ENCODE results near the gene MACIR. TPM values are rescaled to one million over a fixed set of nuclear protein-coding genes. Genes with fewer than 3 reads are reported as not detected.

MACIR gene
- total RNA-seq, 1 experiment from 2014 or later, result 4.1 TPM

DNA sequence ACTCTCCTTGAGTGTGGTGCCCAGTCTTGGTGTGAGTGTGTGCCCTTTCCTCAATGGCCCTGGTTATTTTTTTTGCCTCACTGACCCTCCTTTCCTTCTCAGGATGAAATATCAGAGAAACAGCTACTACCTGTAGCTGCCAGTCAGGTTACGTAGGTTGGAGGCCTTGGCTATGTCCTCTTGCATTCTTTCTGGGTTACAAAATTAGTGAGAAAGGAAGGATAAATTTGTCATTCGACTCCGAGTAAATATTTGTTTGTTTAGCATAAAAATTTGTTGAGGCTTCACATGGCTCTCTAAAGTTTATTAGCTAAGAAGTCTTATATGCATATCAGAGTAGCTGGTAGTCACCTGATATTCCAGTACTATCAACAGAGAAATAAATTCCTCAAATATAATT lies 15.4 kb downstream of the MACIR start:
- H3K27me3 Mint-ChIP-seq (ENCODE audit: insufficient read depth, unreplicated experiment), result no peaks in the 10 kb centered on the region
- CTCF ChIA-PET, result interaction anchor here (0.5 kb wide), 1 partner anchor 15 kb away, joined by 4 read pairs; the partner anchor contains the start of gene MACIR
- POLR2A ChIA-PET, result no interaction called here
- H3K9me3 Mint-ChIP-seq (ENCODE audit: unreplicated experiment), result no peaks in the 10 kb centered on the region
- Histone ChIP-seq H3K4me1 (peaks cover 4% of the 10 kb centered on the region; the same call in 1 of the 2 replicates), H3K9me3 (no peaks in the 10 kb centered on the region), H3K4me3 (ENCODE audit: low read depth, low read length) (no peak overlapping the region), H3K36me3 (ENCODE audit: control insufficient read depth, insufficient read depth, low read length) (no peaks in the 10 kb centered on the region), H3K27me3 (replicated peaks; ENCODE audit: control insufficient read depth, insufficient read depth, low read length) (no peaks in the 10 kb centered on the region)
- no peak overlapping the region for H3K27ac Mint-ChIP-seq (ENCODE audit: unreplicated experiment)
- DNase-seq, result no peak
- TF ChIP-seq CTCF (IDR thresholded peaks at IDR 0.05; ENCODE audit: insufficient read depth in 1 of 2, low read depth in 1 of 2, low read length in 1 of 2, severe bottlenecking in 1 of 2, unreplicated experiment in 1 of 2), result no peak
- H3K4me1 Mint-ChIP-seq (ENCODE audit: low read depth, unreplicated experiment), result no peaks in the 10 kb centered on the region
- intact Hi-C loops (cut with micrococcal nuclease; ENCODE audit: unreplicated experiment), result no loop called here
- no TSS peak for BruUV-seq (replicated peaks)
- no peak overlapping the region for H3K4me3 Mint-ChIP-seq (ENCODE audit: unreplicated experiment)
- H3K36me3 Mint-ChIP-seq (ENCODE audit: insufficient read depth, unreplicated experiment), result no peaks in the 10 kb centered on the region

- Mint-ChIP-seq H3K4me3 (ENCODE audit: unreplicated experiment) (no peak overlapping the region), H3K27me3 (ENCODE audit: insufficient read depth, unreplicated experiment) (no peaks in the 10 kb centered on the region), H3K4me1 (ENCODE audit: low read depth, unreplicated experiment) (no peaks in the 10 kb centered on the region), H3K27ac (ENCODE audit: unreplicated experiment) (no peak overlapping the region), H3K36me3 (ENCODE audit: insufficient read depth, unreplicated experiment) (peaks cover 6% of the 10 kb centered on the region), H3K9me3 (ENCODE audit: unreplicated experiment) (no peaks in the 10 kb centered on the region)
- peaks cover 4% of the 10 kb centered on the region; the same call in 1 of the 2 replicates for H3K4me1 ChIP-seq
- no TSS peak for BruUV-seq (replicated peaks)
- POLR2A ChIA-PET, result no interaction called here
- no peak overlapping the region for H3K4me3 ChIP-seq (ENCODE audit: low read depth, low read length)
- no peak for TF ChIP-seq CTCF (IDR thresholded peaks at IDR 0.05; ENCODE audit: insufficient read depth in 1 of 2, low read depth in 1 of 2, low read length in 1 of 2, severe bottlenecking in 1 of 2, unreplicated experiment in 1 of 2)
- H3K36me3 ChIP-seq (ENCODE audit: control insufficient read depth, insufficient read depth, low read length), result no peaks in the 10 kb centered on the region
- no peaks in the 10 kb centered on the region for H3K9me3 ChIP-seq
- no peak for DNase-seq
- intact Hi-C loops (cut with micrococcal nuclease; ENCODE audit: unreplicated experiment), result no loop called here
- H3K27me3 ChIP-seq (replicated peaks; ENCODE audit: control insufficient read depth, insufficient read depth, low read length), result no peaks in the 10 kb centered on the region
- CTCF ChIA-PET, result no interaction called here
Observed at GRCh38 chr5:103275851-103276250, 17.3 kb downstream of the MACIR start.

GRCh38 chr5:103280967-103281366 lies 22.4 kb downstream of the MACIR start:
- TF ChIP-seq CTCF (IDR thresholded peaks at IDR 0.05; ENCODE audit: insufficient read depth in 1 of 2, low read depth in 1 of 2, low read length in 1 of 2, severe bottlenecking in 1 of 2, unreplicated experiment in 1 of 2), result no peak
- no peak for DNase-seq
- Histone ChIP-seq H3K9me3 (no peaks in the 10 kb centered on the region), H3K27me3 (replicated peaks; ENCODE audit: control insufficient read depth, insufficient read depth, low read length) (no peaks in the 10 kb centered on the region), H3K36me3 (ENCODE audit: control insufficient read depth, insufficient read depth, low read length) (no peaks in the 10 kb centered on the region), H3K4me1 (no peaks in the 10 kb centered on the region), H3K4me3 (ENCODE audit: low read depth, low read length) (no peak overlapping the region)
- Mint-ChIP-seq H3K27me3 (ENCODE audit: insufficient read depth, unreplicated experiment) (no peaks in the 10 kb centered on the region), H3K9me3 (ENCODE audit: unreplicated experiment) (no peaks in the 10 kb centered on the region), H3K27ac (ENCODE audit: unreplicated experiment) (no peak overlapping the region), H3K4me1 (ENCODE audit: low read depth, unreplicated experiment) (no peaks in the 10 kb centered on the region), H3K36me3 (ENCODE audit: insufficient read depth, unreplicated experiment) (peaks cover 6% of the 10 kb centered on the region), H3K4me3 (ENCODE audit: unreplicated experiment) (no peak overlapping the region)
- CTCF ChIA-PET, result interaction anchor here (0.7 kb wide), 1 partner anchor 48 kb away, joined by 3 read pairs; no protein-coding TSS in a partner anchor
- no TSS peak for BruUV-seq (replicated peaks)
- intact Hi-C loops (cut with micrococcal nuclease; ENCODE audit: unreplicated experiment), result no loop called here
- POLR2A ChIA-PET, result no interaction called here
